Activated CD4-positive, CD25-positive, alpha-beta regulatory T cell treated with anti-CD3 and anti-CD28 coated beads, Interleukin-2, amount 50 U/mL, for 72 hours (primary cell): ENCODE results near the gene LITAF.
"Not testable (repeated sequence)": the region's sequence is repeated elsewhere in the genome, so short reads cannot be mapped to it uniquely, and the experiment has no call there.

ENCODE experiments used
- DNase-seq: peaks from one replicate; pipeline ENCODE4 v3.0.0; 2021

The LITAF gene

GRCh38 chr16:11513366-11513765 lies 73.4 kb downstream of the LITAF start:
- not testable (repeated sequence) for DNase-seq

DNA sequence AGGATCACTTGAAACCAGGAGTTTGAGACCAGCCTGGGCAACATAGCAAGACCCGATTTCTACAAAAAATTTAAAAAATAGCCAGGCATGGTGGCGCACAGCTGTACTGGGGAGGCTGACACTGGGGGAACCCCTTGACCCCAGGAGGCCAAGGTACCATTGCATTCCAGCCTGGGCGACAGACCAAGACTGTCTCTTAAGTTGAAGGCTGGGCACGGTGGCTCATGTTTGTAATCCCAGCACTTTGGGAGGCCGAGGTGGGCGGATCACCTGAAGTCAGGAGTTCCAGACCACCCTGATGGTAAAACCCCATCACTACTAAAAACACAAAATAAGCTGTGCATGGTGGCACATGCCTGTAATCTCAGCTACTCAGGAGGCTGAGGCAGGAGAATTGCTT lies 74.9 kb downstream of the LITAF start:
- no peak for DNase-seq

DNA sequence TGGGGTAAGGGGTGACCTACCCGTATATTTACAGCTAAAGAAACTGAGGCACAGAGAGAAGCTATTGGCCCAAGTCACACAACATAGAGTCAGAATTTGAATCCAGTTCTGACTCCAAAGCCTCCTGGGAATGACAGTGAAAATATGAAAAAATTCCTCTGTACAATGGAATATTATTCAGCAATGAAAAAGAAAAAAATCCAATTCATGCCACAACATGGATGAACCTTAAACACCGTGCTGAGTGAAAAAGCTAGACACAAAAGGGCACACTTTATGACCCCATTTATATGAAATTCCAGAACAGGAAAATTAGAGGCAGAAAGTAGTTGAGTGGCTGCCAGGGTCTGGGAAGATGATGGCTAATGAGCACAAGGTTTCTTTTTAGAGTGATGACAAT lies 75.4 kb downstream of the LITAF start:
- no peak for DNase-seq

DNA sequence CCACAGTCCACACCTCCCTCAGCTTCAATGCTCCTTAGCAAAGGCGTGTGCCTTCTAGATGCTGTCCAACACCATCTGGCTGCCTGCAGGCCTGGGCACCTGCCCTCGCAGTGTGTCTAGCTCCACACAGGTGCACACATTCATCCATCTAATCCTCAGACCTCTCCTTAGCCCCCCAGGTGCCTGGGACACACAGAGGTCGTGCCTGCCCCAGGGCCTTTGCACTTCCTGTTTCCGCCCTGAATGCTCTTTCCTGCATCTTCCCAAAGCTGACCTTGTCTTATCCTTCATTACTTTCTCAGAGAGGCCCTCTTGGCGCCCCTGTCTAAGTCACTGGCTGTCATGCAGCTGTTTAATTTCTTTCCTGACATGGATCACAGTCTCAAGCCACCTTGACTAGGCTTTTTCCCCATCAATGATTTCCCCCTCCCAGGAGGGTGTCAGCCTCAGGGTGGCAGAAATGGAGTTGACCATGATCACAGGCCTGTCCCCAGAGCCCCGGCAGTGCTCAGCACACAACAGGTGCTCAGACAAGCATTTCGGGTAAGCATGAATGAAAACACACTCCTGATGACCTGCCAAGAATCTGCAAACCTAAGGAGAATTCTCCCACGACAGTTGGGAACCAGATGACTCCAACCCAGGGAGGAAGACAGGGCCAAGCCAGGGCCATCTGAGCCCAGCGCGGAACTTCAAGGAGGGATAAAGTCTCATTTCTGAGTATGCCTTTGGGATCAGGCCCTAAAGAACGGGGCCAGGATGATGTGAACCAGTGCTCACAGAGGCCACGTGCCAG lies 76.3 kb downstream of the LITAF start:
- DNase-seq = no peak

DNA sequence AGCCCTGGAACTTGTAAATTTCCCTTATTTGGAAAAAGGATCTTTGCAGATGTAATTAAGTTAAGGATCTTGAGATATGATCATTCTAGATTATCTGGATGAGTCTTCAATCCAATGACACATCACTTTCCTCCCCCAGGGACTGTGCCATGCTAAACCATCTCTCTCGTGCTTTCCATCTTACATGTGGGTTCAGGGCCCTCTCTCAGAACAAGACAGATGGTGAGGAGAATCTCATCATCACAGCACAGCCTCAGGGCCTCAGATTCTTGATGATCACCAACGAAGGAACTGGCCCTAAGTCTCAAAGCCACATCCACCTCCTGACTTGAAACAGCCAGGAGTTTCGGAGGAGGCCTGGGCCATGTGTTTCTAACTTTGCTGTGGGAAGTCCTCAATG lies 78.7 kb downstream of the LITAF start:
- no peak for DNase-seq

- DNase-seq = no peak
These were observed 79.4 kb downstream of the LITAF start for GRCh38 chr16:11507350-11507749.

DNA sequence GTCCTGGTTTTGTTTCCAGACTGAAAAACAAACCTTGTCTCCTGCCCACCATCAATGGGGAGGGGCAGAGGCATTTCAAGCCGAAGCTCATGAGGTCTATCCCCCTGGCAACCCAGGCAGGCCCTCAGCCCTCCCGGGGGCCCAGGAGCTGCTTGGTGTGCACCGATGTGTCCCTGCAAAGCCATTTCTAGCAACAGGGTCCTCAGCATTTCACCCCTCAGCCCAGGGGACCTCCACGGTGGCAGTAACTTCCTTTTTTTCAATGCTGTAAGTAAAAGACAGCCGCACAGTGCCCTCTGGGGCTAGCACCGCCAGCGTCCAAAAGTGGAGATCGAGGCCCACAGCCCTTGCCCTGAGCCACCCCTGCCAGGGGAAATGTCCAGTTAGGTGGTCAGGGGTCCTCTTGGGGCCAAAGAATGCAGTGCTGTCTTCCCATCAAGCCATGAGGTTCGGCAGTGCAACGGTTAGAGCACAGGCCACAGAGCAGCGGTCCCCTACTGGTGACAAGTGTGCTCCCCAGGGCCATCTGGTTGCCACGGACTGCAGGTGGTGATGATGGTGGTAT lies 79.9 kb downstream of the LITAF start:
- no peak for DNase-seq

- DNase-seq = not testable (repeated sequence)
These were observed 82.5 kb downstream of the LITAF start for GRCh38 chr16:11504261-11504660.

DNA sequence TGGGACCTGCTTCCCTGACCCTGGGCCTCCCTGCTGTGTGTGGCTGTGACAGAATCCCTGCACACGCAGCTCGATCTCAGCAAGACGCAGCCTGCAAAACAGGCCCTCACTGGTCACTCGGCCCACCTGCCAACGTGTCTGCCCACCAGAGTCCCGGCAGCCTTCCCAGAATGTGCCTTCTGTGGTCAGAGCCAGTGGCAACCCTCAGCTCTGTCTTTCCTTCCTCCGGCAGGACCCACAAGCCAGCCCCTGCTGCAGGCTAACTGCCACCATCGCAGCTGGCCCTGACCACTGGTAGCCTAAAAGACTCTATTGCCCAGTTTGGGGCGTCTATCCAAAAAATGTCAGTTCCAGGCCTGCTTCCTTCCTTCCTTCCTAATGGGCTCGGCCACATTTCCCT lies 83.2 kb downstream of the LITAF start:
- no peak for DNase-seq

GRCh38 chr16:11502239-11502638 lies 84.5 kb downstream of the LITAF start:
- no peak for DNase-seq

GRCh38 chr16:11501632-11502031 lies 85.1 kb downstream of the LITAF start:
- DNase-seq = no peak

- DNase-seq = no peak
These were observed 85.9 kb downstream of the LITAF start for GRCh38 chr16:11500700-11501346.

GRCh38 chr16:11499295-11500089 lies 87.2 kb downstream of the LITAF start:
- no peak for DNase-seq

- no peak for DNase-seq
These were observed 88.0 kb downstream of the LITAF start for GRCh38 chr16:11498683-11499082.

DNA sequence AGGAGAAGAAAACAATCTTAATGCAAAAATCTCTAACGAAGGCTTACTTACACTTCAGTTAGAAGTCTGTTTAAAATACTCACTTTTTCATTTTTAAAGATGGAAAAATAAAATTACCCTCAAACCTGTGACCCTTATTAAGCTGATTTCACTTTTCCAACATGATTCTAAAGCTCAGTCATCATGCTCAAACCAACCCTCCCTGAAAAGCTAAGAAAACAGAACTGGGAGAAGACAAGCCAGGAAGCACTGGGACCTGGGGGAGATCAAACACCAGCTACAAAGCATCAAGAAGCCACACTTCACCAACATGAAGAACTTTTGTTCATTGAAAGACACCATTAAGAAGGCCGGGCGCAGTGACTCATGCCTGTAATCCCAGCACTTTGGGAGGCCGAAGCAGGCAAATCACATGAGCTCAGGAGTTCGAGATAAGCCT lies 88.8 kb downstream of the LITAF start:
- no peak for DNase-seq
